Stimulated activated memory B cell treated with anti-CD40 and anti-IgM and Interleukin-4, amounts not matched to agents 10 μg/mL and 1 μg/mL and 100 μg/mL, for 72 hours (primary cell): ENCODE results near the gene NXN.
A peak's percentile ranks its signal among the peaks of the same experiment; 100 is the strongest.

Experiments used
- ATAC-seq: fragments of 150-1000 bp; cut with Tn5 transposase; 2 replicates; pipeline ENCODE4 v1.10.0; 2021
- H3K27ac Mint-ChIP-seq: one replicate; pipeline ENCODE4 v1.8.0; 2022; ENCODE audit warnings: mild to moderate bottlenecking, mixed read lengths
- H3K27me3 Mint-ChIP-seq: one replicate; pipeline ENCODE4 v1.8.0; 2022; ENCODE audit warnings: mixed read lengths
- H3K36me3 Mint-ChIP-seq: one replicate; pipeline ENCODE4 v1.8.0; 2022; ENCODE audit warnings: mixed read lengths
- H3K4me1 Mint-ChIP-seq: one replicate; pipeline ENCODE4 v1.8.0; 2022; ENCODE audit warnings: mixed read lengths
- H3K4me3 Mint-ChIP-seq: one replicate; pipeline ENCODE4 v1.8.0; 2022; ENCODE audit warnings: mild to moderate bottlenecking, moderate library complexity, mixed read lengths
- H3K9me3 Mint-ChIP-seq: one replicate; pipeline ENCODE4 v1.8.0; 2022; ENCODE audit warnings: mixed read lengths

NXN gene

GRCh38 chr17:1010086-1010450, 30.5 kb upstream of the NXN start:
- Mint-ChIP-seq H3K36me3 (peaks cover 10% of the 10 kb centered on the region), H3K27me3 (no peaks in the 10 kb centered on the region), H3K4me3 (no peak overlapping the region), H3K4me1 (no peaks in the 10 kb centered on the region), H3K27ac (no peak overlapping the region), H3K9me3 (no peaks in the 10 kb centered on the region)
- no peak for ATAC-seq

- ATAC-seq = peak; percentile 4
- H3K36me3 Mint-ChIP-seq = peaks cover 15% of the 10 kb centered on the region
These were observed 29.9 kb upstream of the NXN start for GRCh38 chr17:1009229-1010085.

GRCh38 chr17:1008008-1008761, 28.6 kb upstream of the NXN start:
- H3K4me1 Mint-ChIP-seq = no peaks in the 10 kb centered on the region
- no peak for ATAC-seq
- H3K27me3 Mint-ChIP-seq = no peaks in the 10 kb centered on the region
- no peaks in the 10 kb centered on the region for H3K9me3 Mint-ChIP-seq
- no peak overlapping the region for H3K4me3 Mint-ChIP-seq
- H3K36me3 Mint-ChIP-seq = peaks cover 16% of the 10 kb centered on the region
- no peak overlapping the region for H3K27ac Mint-ChIP-seq

More at GRCh38 chr17:1009229-1010085, 29.9 kb upstream of the NXN start:
- H3K27me3 Mint-ChIP-seq = no peaks in the 10 kb centered on the region
- H3K4me1 Mint-ChIP-seq = no peaks in the 10 kb centered on the region
- H3K9me3 Mint-ChIP-seq = no peaks in the 10 kb centered on the region
- H3K27ac Mint-ChIP-seq = no peak overlapping the region
- H3K4me3 Mint-ChIP-seq = no peak overlapping the region

- H3K27ac Mint-ChIP-seq = no peak overlapping the region
- H3K36me3 Mint-ChIP-seq = peaks cover 24% of the 10 kb centered on the region
- no peaks in the 10 kb centered on the region for H3K9me3 Mint-ChIP-seq
- H3K4me1 Mint-ChIP-seq = no peaks in the 10 kb centered on the region
- no peaks in the 10 kb centered on the region for H3K27me3 Mint-ChIP-seq
- no peak for ATAC-seq
- no peak overlapping the region for H3K4me3 Mint-ChIP-seq
These were observed 27.9 kb upstream of the NXN start for GRCh38 chr17:1007310-1008007.

- no peak overlapping the region for H3K4me3 Mint-ChIP-seq
- no peaks in the 10 kb centered on the region for H3K27me3 Mint-ChIP-seq
- H3K9me3 Mint-ChIP-seq = no peaks in the 10 kb centered on the region
- ATAC-seq = peak; percentile 17
- H3K36me3 Mint-ChIP-seq = peaks cover 32% of the 10 kb centered on the region
- no peaks in the 10 kb centered on the region for H3K4me1 Mint-ChIP-seq
- no peak overlapping the region for H3K27ac Mint-ChIP-seq
These were observed 26.5 kb upstream of the NXN start for GRCh38 chr17:1006054-1006453.

GRCh38 chr17:1005361-1005946, 25.9 kb upstream of the NXN start:
- H3K27ac Mint-ChIP-seq = peak overlapping the region; percentile 21
- no peaks in the 10 kb centered on the region for H3K4me1 Mint-ChIP-seq
- peaks cover 38% of the 10 kb centered on the region for H3K36me3 Mint-ChIP-seq
- ATAC-seq = no peak
- no peaks in the 10 kb centered on the region for H3K27me3 Mint-ChIP-seq
- H3K4me3 Mint-ChIP-seq = no peak overlapping the region
- H3K9me3 Mint-ChIP-seq = no peaks in the 10 kb centered on the region

- no peak for ATAC-seq
- Mint-ChIP-seq H3K27ac (peak overlapping the region; percentile 21), H3K27me3 (no peaks in the 10 kb centered on the region), H3K4me3 (no peak overlapping the region), H3K36me3 (peaks cover 41% of the 10 kb centered on the region), H3K4me1 (no peaks in the 10 kb centered on the region), H3K9me3 (no peaks in the 10 kb centered on the region)
These were observed 25.3 kb upstream of the NXN start for GRCh38 chr17:1004769-1005295.

- no peak overlapping the region for H3K4me3 Mint-ChIP-seq
- no peaks in the 10 kb centered on the region for H3K27me3 Mint-ChIP-seq
- H3K27ac Mint-ChIP-seq = no peak overlapping the region
- peaks cover 4% of the 10 kb centered on the region for H3K4me1 Mint-ChIP-seq
- H3K9me3 Mint-ChIP-seq = no peaks in the 10 kb centered on the region
- peaks cover 41% of the 10 kb centered on the region for H3K36me3 Mint-ChIP-seq
- no peak for ATAC-seq
These were observed 24.6 kb upstream of the NXN start for GRCh38 chr17:1003972-1004768.

- H3K27me3 Mint-ChIP-seq = no peaks in the 10 kb centered on the region
- no peaks in the 10 kb centered on the region for H3K9me3 Mint-ChIP-seq
- H3K4me1 Mint-ChIP-seq = peaks cover 9% of the 10 kb centered on the region
- peaks cover 41% of the 10 kb centered on the region for H3K36me3 Mint-ChIP-seq
- no peak for ATAC-seq
- H3K4me3 Mint-ChIP-seq = no peak overlapping the region
- H3K27ac Mint-ChIP-seq = no peak overlapping the region
These were observed 24.0 kb upstream of the NXN start for GRCh38 chr17:1003633-1003971.

- Mint-ChIP-seq H3K27ac (no peak overlapping the region), H3K36me3 (peaks cover 41% of the 10 kb centered on the region), H3K9me3 (no peaks in the 10 kb centered on the region), H3K4me3 (no peak overlapping the region), H3K4me1 (peaks cover 16% of the 10 kb centered on the region), H3K27me3 (no peaks in the 10 kb centered on the region)
- ATAC-seq = no peak
These were observed 23.4 kb upstream of the NXN start for GRCh38 chr17:1002771-1003555.

- ATAC-seq = no peak
- no peaks in the 10 kb centered on the region for H3K27me3 Mint-ChIP-seq
- no peak overlapping the region for H3K4me3 Mint-ChIP-seq
- H3K9me3 Mint-ChIP-seq = no peaks in the 10 kb centered on the region
- H3K36me3 Mint-ChIP-seq = peaks cover 41% of the 10 kb centered on the region
- H3K4me1 Mint-ChIP-seq = peaks cover 22% of the 10 kb centered on the region
- no peak overlapping the region for H3K27ac Mint-ChIP-seq
These were observed 22.8 kb upstream of the NXN start for GRCh38 chr17:1002412-1002753.

GRCh38 chr17:1001640-1002411, 22.2 kb upstream of the NXN start:
- peaks cover 27% of the 10 kb centered on the region for H3K4me1 Mint-ChIP-seq
- H3K27ac Mint-ChIP-seq = no peak overlapping the region
- H3K27me3 Mint-ChIP-seq = no peaks in the 10 kb centered on the region
- no peak for ATAC-seq
- peaks cover 41% of the 10 kb centered on the region for H3K36me3 Mint-ChIP-seq
- no peaks in the 10 kb centered on the region for H3K9me3 Mint-ChIP-seq
- no peak overlapping the region for H3K4me3 Mint-ChIP-seq

GRCh38 chr17:1000597-1001461, 21.3 kb upstream of the NXN start:
- H3K27ac Mint-ChIP-seq = no peak overlapping the region
- H3K4me1 Mint-ChIP-seq = peaks cover 27% of the 10 kb centered on the region
- H3K4me3 Mint-ChIP-seq = no peak overlapping the region
- H3K9me3 Mint-ChIP-seq = no peaks in the 10 kb centered on the region
- ATAC-seq = no peak
- no peaks in the 10 kb centered on the region for H3K27me3 Mint-ChIP-seq
- peaks cover 38% of the 10 kb centered on the region for H3K36me3 Mint-ChIP-seq
